GM21723 (cell line): Measurements from ENCODE around the gene FMC1.
A peak's percentile ranks its signal among the peaks of the same experiment; 100 is the strongest.
"Not testable (repeated sequence)": the region's sequence is repeated elsewhere in the genome, so short reads cannot be mapped to it uniquely, and the experiment has no call there.

Source experiments
- ATAC-seq: cut with Tn5 transposase; IDR thresholded peaks from one replicate; pipeline ENCODE4 v1.9.1; 2021; ENCODE audit warnings: mild to moderate bottlenecking, moderate library complexity; ENCODE audit not compliant: unreplicated experiment

The FMC1 gene, protein sequence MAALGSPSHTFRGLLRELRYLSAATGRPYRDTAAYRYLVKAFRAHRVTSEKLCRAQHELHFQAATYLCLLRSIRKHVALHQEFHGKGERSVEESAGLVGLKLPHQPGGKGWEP

GRCh38 chr7:139341058-139341775 lies at the start of gene FMC1:
Gene FMC1 (plus strand): TSS chr7:139341337. CDS start chr7:139341385, 48 bp downstream.
- ATAC-seq = peak; percentile 66

DNA sequence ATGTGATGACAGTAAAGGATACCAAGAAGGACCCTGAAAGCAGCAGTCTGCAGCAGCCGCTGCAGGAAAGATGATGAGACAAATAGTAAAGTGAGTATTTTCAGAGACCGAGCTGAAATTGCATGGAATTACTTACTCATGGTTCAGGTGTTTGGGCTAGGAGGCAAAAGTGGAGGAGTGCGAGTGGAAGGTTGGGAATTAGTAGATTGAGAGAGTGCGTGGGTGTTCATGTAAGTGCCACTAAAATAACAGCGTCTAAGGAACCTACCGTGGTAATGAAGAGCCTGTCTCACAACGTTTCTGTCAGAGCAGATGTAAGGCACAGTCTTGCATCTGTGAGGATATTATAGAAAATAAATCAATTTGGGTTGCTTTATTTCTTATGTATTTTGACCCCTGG lies 48.3 kb upstream of the FMC1 start:
- ATAC-seq = no peak

- no peak for ATAC-seq
Measured at GRCh38 chr7:139293534-139293933, 47.6 kb upstream of the FMC1 start.

DNA sequence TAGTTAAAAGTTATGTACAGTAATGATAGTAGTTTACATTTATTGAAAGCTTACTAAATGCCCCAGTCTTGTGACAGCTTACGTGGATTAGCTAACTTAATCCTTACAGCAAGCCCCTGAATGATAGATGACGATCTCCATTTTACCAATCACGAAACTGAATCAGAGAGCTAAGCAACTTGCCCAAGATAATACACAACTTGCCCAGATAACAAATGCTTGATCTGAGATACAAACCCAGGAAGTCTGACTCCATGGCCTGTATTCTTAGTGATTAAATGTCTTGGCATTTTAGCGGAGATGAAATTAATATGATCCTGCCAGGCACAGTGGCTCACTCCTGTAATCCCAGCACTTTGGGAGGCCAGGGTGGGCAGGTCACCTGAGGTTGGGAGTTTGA lies 46.9 kb upstream of the FMC1 start:
- no peak for ATAC-seq

GRCh38 chr7:139294951-139295575 lies 46.1 kb upstream of the FMC1 start:
- no peak for ATAC-seq

DNA sequence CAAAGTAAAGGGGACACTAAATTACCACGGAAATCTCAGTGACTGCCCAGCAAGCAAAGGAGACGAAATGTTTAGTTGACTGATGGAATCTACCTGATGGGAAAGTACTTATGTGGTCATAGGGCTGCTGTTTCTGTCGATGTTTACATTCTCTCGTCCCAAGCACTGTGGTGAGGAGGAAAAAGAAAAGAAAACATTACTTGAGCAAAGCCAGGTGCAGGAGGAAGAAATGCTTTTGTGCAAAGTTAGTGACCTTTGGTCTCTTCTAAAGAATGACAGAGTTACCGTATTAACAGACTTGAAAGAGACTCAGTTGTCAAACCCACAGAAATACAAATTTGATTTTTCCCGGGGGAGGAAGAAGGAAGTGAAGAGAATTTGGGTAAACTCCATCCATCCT lies 43.3 kb upstream of the FMC1 start:
- no peak for ATAC-seq

- no peak for ATAC-seq
Measured at GRCh38 chr7:139299296-139299695, 41.8 kb upstream of the FMC1 start.

- ATAC-seq = no peak
Measured at GRCh38 chr7:139300390-139300789, 40.7 kb upstream of the FMC1 start.

GRCh38 chr7:139304517-139304916 lies 36.6 kb upstream of the FMC1 start:
- ATAC-seq = no peak

GRCh38 chr7:139317939-139318505 lies 23.1 kb upstream of the FMC1 start:
- no peak for ATAC-seq

DNA sequence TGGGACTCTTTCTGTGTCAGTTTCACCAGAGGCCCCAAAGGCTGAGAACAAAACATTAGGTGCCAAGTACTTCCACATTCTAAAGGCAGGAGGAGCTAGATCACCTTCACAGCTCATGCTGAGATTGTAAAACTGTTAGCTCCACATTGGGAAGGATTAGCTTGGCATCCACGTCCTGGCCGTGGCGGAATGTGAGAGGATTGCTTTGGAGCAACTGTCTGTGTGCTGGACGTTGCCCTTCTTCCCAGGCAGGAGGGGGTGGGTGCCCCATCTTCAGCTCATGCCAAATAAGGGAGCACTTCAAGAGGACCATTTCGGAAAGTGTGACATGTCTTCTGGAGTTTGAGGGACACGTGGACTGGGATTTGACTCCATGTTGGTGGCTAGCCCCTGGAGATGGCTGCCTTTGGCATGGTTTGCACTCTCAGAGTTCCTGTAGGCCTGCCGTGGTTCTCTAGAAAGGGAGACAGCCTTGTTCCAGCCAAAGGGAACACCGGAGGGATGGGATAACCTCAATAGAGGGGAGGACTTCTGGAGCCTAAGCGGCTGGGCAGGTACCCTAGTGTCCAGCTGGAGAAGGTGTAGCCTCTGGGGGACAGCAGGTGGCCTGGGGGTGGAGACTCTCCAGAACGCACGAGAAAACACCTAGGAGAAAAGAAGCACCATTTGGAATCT lies 19.9 kb upstream of the FMC1 start:
- no peak for ATAC-seq

GRCh38 chr7:139324709-139325108 lies 16.4 kb upstream of the FMC1 start:
- ATAC-seq = not testable (repeated sequence)

GRCh38 chr7:139328375-139328774 lies 12.8 kb upstream of the FMC1 start:
- no peak for ATAC-seq

DNA sequence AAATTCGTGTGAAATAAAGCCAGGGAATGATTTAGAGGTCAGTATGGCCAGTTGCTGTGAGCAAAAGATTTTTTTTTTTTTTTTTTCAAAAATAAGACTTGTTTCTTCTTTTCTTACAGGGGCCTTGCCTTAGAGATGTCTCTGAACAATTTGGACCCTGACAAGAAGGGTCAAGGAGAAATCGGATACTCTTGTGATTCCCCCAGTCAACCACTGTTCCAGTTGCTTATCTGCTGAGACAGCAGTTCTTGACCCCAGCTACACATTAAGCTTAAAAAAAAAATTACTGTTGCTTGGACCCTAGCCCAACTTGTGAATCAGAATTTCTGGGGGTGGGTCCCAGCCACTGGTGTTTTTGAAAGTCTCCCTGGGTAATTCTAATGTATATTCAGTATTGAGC lies 12.0 kb upstream of the FMC1 start:
- no peak for ATAC-seq

- no peak for ATAC-seq
Measured at GRCh38 chr7:139330333-139331030, 10.7 kb upstream of the FMC1 start.

DNA sequence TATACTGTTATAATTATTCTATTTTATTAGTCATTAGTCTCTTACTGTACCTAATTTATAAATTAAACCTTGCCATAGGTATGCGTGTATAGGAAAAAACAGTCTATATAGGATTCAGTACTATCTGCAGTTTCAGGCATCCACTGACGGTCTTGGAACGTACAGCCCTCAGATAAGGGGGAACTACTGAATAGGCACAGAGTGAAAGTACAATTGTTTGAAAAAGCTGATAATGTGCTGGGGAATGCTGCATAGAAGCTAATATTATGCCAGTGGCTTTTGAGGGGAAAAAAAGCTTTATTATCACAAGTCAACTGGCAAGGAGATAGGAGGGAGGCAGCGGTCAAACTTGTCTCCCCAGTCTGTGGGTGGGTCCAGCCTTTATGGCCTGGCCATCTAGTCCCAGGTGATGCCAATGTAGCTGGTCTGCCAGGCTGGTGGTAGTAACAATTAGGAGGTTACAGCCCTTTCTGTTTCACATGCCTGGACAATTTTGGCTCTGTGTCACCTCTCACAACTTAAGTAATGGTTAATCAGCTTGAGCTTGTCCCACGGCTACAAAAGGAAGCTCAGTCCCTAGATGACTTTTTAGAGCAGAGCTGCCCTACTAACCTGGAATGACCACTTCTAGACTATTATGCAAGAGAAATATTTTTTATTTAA lies 8.3 kb upstream of the FMC1 start:
- no peak for ATAC-seq

GRCh38 chr7:139333443-139333842 lies 7.7 kb upstream of the FMC1 start:
- ATAC-seq = not testable (repeated sequence)

- ATAC-seq = no peak
Measured at GRCh38 chr7:139334399-139335150, 6.6 kb upstream of the FMC1 start.

DNA sequence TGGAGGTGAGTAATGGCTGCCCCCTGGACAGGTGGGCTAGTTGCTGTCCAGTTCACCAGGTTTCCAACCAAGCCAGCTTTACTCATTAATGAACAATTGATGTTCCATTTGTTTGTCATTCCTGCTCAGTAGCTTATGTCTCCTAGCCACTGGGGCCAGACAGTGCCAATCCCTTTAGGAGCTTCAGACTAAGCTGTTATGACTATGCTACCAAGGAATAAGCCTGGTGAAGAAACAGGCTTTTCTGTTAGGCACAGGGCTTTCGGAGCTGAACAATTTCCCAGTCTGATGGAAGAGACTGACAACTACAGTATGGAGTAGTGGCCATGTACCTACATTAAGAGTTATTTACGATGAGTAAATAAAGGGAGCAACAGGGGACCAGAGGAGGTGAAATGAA lies 2.1 kb upstream of the FMC1 start:
- ATAC-seq = no peak

GRCh38 chr7:139339698-139340036 lies 1.5 kb upstream of the FMC1 start:
- no peak for ATAC-seq
